Lower leg skin (tissue), 3 donors: Measurements from ENCODE around the gene SLC22A15.

ENCODE experiments used
- POLR2A ChIP-seq, 2 donors: fragments of 450-650 bp; IDR thresholded peaks; one replicate each; pipeline ENCODE4 v1.6.1; 2016 to 2017; ENCODE audit warnings: antibody characterized with exemption in 2 of 2, mild to moderate bottlenecking in 1 of 2, moderate library complexity in 1 of 2
- TF ChIP-seq, protein P1 (sequence below), 3 donors: fragments of 450-650 bp; IDR thresholded peaks; one replicate each; pipeline ENCODE4 v1.5.1; 2016; ENCODE audit warnings: antibody characterized with exemption in 3 of 3, mild to moderate bottlenecking in 3 of 3, moderate library complexity in 2 of 3

DNA sequence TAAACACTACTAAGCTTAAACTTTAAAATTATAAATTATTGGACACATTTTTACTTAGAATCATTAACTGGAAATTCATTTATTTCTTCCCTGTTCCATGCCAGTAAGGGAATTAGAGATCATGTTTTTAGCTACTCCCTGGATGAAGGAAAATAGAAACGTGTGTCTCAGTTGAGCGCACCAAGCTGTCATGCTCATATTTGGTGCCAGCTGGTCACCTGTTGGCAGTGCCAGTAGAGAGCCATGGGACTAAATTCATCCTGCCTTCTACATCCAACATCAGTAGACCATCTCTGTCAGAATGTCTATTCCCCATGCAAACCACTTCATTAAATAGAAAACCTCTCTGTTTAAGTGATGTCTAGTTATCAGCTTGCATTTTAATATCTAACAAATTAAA, 17.4 kb upstream of the SLC22A15 start:
- TF ChIP-seq, protein P1, sequence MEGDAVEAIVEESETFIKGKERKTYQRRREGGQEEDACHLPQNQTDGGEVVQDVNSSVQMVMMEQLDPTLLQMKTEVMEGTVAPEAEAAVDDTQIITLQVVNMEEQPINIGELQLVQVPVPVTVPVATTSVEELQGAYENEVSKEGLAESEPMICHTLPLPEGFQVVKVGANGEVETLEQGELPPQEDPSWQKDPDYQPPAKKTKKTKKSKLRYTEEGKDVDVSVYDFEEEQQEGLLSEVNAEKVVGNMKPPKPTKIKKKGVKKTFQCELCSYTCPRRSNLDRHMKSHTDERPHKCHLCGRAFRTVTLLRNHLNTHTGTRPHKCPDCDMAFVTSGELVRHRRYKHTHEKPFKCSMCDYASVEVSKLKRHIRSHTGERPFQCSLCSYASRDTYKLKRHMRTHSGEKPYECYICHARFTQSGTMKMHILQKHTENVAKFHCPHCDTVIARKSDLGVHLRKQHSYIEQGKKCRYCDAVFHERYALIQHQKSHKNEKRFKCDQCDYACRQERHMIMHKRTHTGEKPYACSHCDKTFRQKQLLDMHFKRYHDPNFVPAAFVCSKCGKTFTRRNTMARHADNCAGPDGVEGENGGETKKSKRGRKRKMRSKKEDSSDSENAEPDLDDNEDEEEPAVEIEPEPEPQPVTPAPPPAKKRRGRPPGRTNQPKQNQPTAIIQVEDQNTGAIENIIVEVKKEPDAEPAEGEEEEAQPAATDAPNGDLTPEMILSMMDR (IDR thresholded peaks at IDR 0.05): no peak
- no peak for TF ChIP-seq POLR2A (IDR thresholded peaks at IDR 0.05)
